Hepatocyte (in vitro differentiated cells): ENCODE measurements around the gene OLR1.

Experiments
- EZH2 ChIP-seq: fragments of 200-600 bp; sonication (generic); IDR thresholded peaks from 2 replicates; pipeline ENCODE4 v1.6.1; 2016; ENCODE audit warnings: antibody characterized with exemption, mild to moderate bottlenecking, borderline replicate concordance
- EZH2phosphoT487 ChIP-seq: fragments of 200-600 bp; sonication (generic); IDR thresholded peaks from one replicate; pipeline ENCODE4 v1.6.1; 2018; ENCODE audit warnings: antibody characterized with exemption, mild to moderate bottlenecking, low read depth, moderate library complexity; ENCODE audit not compliant: unreplicated experiment, severe bottlenecking
- TF ChIP-seq, protein P1 (sequence below): fragments of 200-600 bp; sonication (generic); IDR thresholded peaks from 2 replicates; pipeline ENCODE4 v1.5.1; 2016; ENCODE audit warnings: antibody characterized with exemption, mild to moderate bottlenecking; ENCODE audit not compliant: poor library complexity

DNA sequence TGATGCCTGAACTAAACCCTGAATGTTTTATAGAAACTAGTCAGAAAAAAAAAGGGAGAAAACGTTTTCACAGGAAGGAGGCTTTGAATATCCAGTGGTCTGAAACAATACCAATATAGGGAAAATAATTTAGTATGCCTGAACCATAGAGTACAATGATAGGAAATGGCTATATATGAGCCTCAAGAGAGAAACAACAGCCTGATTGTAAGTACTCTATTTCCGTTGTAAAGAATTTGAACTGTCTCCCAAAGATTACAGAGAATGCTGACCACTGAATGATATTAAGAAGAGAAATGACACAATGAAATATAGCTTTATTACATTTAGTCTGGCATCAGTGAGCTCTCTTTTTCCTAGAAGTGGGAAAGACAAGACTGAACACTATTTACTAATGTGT, 35.2 kb upstream of the OLR1 start:
- TF ChIP-seq, protein P1, sequence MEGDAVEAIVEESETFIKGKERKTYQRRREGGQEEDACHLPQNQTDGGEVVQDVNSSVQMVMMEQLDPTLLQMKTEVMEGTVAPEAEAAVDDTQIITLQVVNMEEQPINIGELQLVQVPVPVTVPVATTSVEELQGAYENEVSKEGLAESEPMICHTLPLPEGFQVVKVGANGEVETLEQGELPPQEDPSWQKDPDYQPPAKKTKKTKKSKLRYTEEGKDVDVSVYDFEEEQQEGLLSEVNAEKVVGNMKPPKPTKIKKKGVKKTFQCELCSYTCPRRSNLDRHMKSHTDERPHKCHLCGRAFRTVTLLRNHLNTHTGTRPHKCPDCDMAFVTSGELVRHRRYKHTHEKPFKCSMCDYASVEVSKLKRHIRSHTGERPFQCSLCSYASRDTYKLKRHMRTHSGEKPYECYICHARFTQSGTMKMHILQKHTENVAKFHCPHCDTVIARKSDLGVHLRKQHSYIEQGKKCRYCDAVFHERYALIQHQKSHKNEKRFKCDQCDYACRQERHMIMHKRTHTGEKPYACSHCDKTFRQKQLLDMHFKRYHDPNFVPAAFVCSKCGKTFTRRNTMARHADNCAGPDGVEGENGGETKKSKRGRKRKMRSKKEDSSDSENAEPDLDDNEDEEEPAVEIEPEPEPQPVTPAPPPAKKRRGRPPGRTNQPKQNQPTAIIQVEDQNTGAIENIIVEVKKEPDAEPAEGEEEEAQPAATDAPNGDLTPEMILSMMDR, result no peak
- TF ChIP-seq EZH2phosphoT487 (no peak), EZH2 (no peak)
